HG02870 (cell line): ENCODE results near the gene TMEM252.

Source experiments
- ATAC-seq: cut with Tn5 transposase; IDR thresholded peaks from one replicate; pipeline ENCODE4 v1.9.1; 2021; ENCODE audit warnings: mild to moderate bottlenecking, moderate library complexity; ENCODE audit not compliant: unreplicated experiment

Gene TMEM252

DNA sequence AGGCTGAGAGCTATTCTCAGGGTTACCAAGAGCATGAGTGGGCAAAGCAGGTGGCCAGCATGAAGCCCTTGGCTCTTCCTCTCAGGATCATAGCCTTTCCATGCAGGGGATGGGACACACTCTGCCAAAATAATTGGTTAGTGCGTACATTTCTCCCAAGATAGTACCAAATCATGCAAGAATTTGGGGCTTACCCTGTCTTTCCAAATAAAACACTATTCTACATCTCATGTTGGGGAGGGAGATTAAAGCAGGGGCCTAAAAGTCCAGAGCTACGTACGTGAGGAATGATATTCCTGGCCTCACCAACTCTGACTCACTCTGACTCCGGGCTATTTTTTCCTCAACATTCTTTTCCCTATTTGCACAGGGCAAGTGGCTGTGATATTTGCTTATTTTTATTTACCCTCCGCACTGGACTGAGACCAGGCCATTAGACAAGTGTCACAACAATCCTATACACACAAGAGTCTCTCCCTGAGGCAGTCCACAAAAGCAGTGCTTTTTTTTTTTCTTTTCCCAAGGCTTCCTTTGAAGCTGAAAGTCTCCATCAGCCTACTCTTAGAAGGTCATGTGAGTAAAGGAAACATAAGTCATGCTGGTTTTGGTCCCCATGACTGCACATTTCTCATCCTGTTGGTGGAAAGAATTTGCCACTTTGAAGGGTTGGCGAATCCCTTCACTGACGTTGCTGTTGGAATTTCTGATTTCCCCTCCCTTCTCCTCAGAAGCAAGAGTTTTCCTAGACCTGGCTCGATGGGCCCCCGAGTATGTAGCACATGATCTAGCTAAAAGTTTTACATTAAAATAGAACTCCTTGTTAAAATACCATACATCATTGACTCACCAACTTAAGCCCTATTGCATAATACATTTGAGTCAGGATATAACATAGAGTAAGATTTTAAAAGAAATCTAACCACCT lies 40.0 kb downstream of the TMEM252 start:
- no peak for ATAC-seq

DNA sequence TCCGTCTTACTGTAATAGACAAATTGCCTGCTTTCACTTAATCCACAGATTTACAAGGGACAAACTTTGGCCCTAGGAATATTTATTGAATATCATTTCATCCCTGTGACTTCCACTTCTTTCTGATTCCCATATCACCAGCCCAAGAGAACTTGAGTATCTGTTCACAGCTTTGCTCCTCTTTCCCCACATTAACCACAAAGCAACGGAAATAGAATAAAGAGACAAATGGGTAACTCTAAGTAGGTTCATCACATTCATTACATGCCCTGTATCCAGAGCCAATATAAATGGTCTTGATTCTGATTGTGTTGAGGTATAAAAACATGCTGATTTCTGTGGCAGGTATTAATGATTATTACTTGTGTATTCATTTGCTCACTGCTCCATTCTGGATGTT lies 41.9 kb downstream of the TMEM252 start:
- no peak for ATAC-seq

DNA sequence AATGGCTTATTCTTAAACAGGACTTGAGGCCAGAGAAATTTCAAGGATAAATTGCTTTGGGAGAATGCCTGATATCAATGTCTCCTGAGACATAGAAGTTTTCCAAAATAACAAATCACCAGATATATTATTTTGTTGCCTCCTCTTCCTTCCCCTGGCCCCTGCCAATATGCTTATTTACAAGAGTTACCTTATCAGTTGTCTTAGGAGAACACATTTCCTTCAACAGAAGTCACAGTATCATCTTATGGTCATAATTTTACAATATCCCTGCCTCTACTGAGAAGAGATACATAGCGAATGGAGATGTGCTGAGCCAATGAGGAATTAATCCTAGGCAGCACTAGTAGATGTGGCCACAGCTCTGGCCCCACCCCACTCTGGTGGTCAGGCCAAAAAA lies 43.1 kb downstream of the TMEM252 start:
- no peak for ATAC-seq

DNA sequence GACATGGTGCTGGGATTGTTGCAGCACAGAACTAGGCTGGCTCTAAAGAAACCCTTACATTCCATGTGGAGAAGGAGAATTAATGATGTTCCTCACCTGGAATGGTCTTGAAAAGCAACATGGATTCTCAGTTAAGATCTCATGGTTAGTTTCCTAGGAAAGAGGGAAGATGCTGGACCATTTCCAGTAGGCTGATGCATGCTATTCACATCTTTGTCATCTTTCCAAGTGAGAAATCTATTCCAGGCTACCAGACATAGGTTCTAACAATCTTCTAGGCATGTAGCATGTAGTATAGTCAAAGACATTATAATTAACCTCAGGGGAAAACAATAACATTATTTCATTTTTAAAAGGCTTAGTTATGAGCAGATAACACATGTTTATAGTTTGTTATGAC lies 44.3 kb downstream of the TMEM252 start:
- no peak for ATAC-seq

DNA sequence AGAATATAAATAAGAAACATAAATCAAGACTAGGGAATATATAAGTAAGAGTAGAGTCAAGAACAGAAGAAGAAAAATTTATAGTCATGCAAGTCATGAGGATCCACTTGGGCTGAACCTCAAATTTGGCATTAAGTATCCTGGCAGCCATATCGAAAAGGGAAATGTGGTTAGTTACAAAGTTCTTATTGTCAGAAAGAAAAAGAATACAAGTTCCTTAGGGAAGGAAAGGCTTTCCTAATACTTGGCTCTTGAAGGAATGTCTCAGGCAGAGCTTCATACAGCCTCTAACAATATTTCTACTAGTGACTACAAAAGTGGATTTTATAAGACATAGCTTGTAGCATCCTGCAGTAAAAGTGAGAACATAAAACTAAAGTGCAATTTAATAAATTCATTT lies 45.4 kb downstream of the TMEM252 start:
- no peak for ATAC-seq

DNA sequence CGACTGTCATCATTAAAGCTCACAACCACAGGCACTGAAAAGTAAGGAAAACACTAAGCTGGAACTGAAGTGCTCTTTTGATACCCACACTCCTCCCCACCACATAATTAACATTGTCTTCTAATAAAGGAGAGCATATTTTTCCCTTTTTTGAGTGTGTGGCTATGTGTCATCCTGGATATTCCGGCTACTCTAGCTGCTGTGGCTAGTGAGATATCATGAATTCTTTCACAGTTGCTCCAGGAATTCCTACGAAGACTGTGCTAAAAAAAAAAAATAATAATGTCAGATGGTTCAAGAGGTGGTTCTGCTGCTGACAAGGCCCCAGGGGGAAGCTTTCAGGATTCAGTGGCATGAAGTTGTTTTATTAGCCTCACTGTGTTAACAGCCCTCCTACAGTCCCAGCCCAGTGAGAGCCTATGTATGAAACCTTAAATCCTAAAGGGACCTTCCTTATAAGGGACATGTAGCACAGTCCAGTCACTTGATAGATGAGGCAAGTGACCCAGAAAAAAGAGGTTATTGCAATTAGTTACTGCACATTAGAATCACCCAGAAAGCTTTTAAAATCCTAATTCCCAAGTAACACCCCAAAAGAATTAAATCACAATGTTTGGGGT lies 46.6 kb downstream of the TMEM252 start:
- ATAC-seq = no peak

DNA sequence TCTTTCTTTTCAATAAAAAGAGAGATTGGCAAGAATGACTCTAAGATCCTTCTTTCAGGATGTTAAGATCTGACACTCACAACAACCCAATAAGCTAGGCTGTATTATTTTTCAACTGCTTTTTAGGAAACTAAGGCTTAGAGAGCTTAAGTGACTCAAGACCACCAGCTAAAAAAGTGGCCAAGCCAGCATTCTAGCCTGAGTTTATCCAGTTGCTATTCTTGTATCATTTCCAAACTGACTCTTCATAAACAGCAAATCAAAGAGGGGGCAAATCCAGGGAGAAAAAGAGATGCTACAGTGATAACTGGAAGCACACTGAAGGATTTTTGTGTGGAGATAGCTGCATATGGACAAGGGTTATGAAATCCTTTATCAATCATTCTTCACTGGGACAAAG lies 47.1 kb downstream of the TMEM252 start:
- ATAC-seq = no peak

DNA sequence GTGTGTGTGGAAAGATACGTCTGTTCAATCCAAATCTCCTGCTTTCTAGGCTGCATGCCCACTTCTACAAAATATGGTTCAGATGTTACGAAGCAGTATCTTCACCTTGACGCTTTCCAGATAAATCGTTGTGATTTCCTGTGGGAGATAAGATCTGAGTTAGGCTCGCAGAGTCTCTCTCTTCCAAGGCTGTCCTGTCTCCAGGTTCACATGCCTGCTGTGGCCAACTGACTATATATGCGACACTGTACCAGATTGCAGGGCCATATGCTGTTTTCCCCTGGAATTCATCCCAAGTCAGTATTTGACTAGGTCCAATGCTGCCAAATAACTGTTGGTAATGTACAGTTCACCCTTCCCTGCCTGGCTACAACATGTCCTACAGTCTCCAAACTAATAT lies 47.9 kb downstream of the TMEM252 start:
- no peak for ATAC-seq

DNA sequence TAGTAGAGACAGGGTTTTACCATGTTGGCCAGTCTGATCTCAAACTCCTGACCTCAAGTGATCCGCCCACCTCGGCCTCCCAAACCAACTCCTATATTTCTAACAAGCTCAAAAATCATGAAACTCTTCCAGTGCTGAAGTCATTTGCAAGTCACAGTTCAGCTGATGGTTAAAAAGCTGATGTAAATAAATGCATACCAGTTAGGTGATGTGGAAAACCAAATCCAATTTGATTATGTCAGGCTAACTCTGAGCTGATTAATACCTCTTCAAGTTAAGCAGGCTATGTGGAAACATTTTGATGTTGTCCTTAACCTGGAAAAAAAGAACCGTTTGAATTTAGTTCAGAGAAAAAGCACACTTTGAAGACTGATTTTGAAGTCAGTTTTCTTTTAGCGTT lies 51.0 kb downstream of the TMEM252 start:
- ATAC-seq = no peak

DNA sequence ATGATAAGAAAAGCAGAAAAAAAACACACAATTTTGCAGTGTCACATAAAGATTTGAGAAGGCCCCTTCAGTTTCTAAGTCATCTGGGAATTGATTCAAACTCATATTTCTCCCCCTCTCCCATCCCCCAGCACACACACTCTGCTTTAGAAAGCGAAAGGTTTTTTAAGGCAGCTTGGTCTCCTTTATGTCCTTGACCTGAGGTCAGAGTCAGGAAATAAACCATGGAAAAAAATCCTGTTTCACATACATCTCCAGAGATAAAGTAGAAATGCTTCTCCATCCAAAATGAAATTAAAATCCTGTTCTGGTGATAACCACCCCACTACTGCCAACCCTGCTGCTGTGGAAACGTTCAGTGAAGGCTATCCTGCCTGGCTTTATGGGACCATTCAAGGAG lies 52.6 kb downstream of the TMEM252 start:
- ATAC-seq = no peak
